ENCODE measurements around the gene WIF1.

DNA sequence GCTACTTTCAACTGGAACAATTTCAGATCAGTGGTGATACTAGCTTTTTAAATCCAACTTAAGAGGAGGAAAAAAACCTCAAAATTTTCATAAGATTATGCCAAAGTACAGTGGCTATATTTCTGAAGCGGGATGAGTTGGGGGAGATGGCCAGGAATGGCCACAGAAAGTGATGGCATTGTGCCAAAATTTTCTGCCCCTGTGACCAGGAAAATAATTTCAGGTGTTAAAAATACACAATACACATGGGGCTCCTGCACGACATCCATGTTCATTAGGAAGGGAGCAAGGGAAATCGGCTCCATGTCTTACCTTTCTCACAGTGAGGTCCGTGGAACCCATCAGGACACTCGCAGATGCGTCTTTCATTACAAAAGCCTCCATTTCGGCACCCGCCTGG is 53.7 kb downstream of the WIF1 start:
- TF ChIP-seq, protein P1, sequence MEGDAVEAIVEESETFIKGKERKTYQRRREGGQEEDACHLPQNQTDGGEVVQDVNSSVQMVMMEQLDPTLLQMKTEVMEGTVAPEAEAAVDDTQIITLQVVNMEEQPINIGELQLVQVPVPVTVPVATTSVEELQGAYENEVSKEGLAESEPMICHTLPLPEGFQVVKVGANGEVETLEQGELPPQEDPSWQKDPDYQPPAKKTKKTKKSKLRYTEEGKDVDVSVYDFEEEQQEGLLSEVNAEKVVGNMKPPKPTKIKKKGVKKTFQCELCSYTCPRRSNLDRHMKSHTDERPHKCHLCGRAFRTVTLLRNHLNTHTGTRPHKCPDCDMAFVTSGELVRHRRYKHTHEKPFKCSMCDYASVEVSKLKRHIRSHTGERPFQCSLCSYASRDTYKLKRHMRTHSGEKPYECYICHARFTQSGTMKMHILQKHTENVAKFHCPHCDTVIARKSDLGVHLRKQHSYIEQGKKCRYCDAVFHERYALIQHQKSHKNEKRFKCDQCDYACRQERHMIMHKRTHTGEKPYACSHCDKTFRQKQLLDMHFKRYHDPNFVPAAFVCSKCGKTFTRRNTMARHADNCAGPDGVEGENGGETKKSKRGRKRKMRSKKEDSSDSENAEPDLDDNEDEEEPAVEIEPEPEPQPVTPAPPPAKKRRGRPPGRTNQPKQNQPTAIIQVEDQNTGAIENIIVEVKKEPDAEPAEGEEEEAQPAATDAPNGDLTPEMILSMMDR (conservative IDR thresholded peaks at IDR 0.05; ENCODE audit: low read depth, low read length) = no peak
- no peak for TF ChIP-seq EZH2 (IDR thresholded peaks at IDR 0.05; ENCODE audit: low read length, unreplicated experiment)
- no peak for TF ChIP-seq EZH2phosphoT487 (IDR thresholded peaks at IDR 0.05; ENCODE audit: borderline replicate concordance, low read length)
